HepG2 (cell line): ENCODE results near the gene SPRED3. TPM values are rescaled to one million over a fixed set of nuclear protein-coding genes. Genes with fewer than 3 reads are reported as not detected.
A peak's percentile ranks its signal among the peaks of the same experiment; 100 is the strongest.

Experiments used
- ATF7-NPFF ChIP-seq: sonication (generic); formaldehyde crosslinking; IDR thresholded peaks from 2 replicates; pipeline ENCODE4 v1.8.1; 2023; ENCODE audit warnings: mild to moderate bottlenecking, low read depth, missing genetic modification reagents, moderate library complexity
- CSRNP1 ChIP-seq: sonication (generic); formaldehyde crosslinking; IDR thresholded peaks from 2 replicates; pipeline ENCODE4 v1.8.1; 2023; ENCODE audit warnings: mild to moderate bottlenecking, missing genetic modification reagents
- GATAD1 ChIP-seq: IDR thresholded peaks from 2 replicates; pipeline ENCODE4 v1.6.1; 2016; ENCODE audit warnings: missing genetic modification reagents, missing compliant biosample characterization
- GZF1 ChIP-seq: sonication (generic); formaldehyde crosslinking; IDR thresholded peaks from 2 replicates; pipeline ENCODE4 v1.5.1; 2020; ENCODE audit warnings: mild to moderate bottlenecking, missing genetic modification reagents
- IRF2 ChIP-seq: IDR thresholded peaks from 2 replicates; pipeline ENCODE4 v1.6.1; 2018; ENCODE audit warnings: missing genetic modification reagents, missing compliant biosample characterization
- JUNB ChIP-seq: sonication (generic); formaldehyde crosslinking; IDR thresholded peaks from 2 replicates; pipeline ENCODE4 v1.8.0; 2022; ENCODE audit warnings: missing genetic modification reagents, mild to moderate bottlenecking, borderline replicate concordance
- KLF9 ChIP-seq: IDR thresholded peaks from 2 replicates; pipeline ENCODE4 v1.6.1; 2016; ENCODE audit warnings: low read depth
- MED8 ChIP-seq: sonication (generic); formaldehyde crosslinking; IDR thresholded peaks from 2 replicates; pipeline ENCODE4 v1.8.1; 2023; ENCODE audit warnings: mild to moderate bottlenecking, missing genetic modification reagents; ENCODE audit not compliant: insufficient replicate concordance
- MTA1 ChIP-seq: sonication (generic); formaldehyde crosslinking; IDR thresholded peaks from 2 replicates; pipeline ENCODE4 v1.4.0; 2020; ENCODE audit warnings: missing genetic modification reagents, mild to moderate bottlenecking, borderline replicate concordance
- RARG ChIP-seq: sonication (generic); formaldehyde crosslinking; IDR thresholded peaks from 2 replicates; pipeline ENCODE4 v1.4.0; 2020; ENCODE audit warnings: low read depth, mild to moderate bottlenecking, missing genetic modification reagents
- SKI ChIP-seq: fragments of 450-650 bp; IDR thresholded peaks from one replicate; pipeline ENCODE4 v1.6.1; 2018; ENCODE audit warnings: mild to moderate bottlenecking; ENCODE audit not compliant: partially characterized antibody
- SMAD3 ChIP-seq: sonication (generic); formaldehyde crosslinking; IDR thresholded peaks from 2 replicates; pipeline ENCODE4 v1.4.0; 2020; ENCODE audit warnings: missing genetic modification reagents
- THRA ChIP-seq: sonication (generic); formaldehyde crosslinking; IDR thresholded peaks from 2 replicates; pipeline ENCODE4 v1.4.0; 2020; ENCODE audit warnings: missing genetic modification reagents, borderline replicate concordance
- ZNF513 ChIP-seq: sonication (generic); formaldehyde crosslinking; conservative IDR thresholded peaks from 2 replicates; pipeline ENCODE4 v1.5.0; 2020; ENCODE audit warnings: missing genetic modification reagents
- ZNF562 ChIP-seq: sonication (generic); formaldehyde crosslinking; IDR thresholded peaks from 2 replicates; pipeline ENCODE4 v1.8.0; 2022; ENCODE audit warnings: missing genetic modification reagents, borderline replicate concordance
- ZNF574 ChIP-seq: sonication (generic); formaldehyde crosslinking; IDR thresholded peaks from 2 replicates; pipeline ENCODE4 v1.4.0; 2020; ENCODE audit warnings: missing genetic modification reagents
- ZNF839 ChIP-seq: sonication (generic); formaldehyde crosslinking; IDR thresholded peaks from 2 replicates; pipeline ENCODE4 v1.4.0; 2020; ENCODE audit warnings: missing genetic modification reagents, mild to moderate bottlenecking, borderline replicate concordance
- ZNF878 ChIP-seq: sonication (generic); formaldehyde crosslinking; IDR thresholded peaks from 2 replicates; pipeline ENCODE4 v1.8.1; 2023; ENCODE audit warnings: mild to moderate bottlenecking, missing genetic modification reagents, moderate library complexity
- polyA plus RNA-seq, 8 experiments: library from polyadenylated mRNA; depleted of rRNA in 3 of 8; stranded (reverse) in 7 of 8; unstranded in 1 of 8; fragments of >200 nt; fragmentation: Illumina TruSeq in 4 of 8; extraction: Trizol in 4 of 8; gene quantifications; 2 replicates each; pipeline versions ENCODE4 v1.2.1 to v1.2.3, GENCODE V29; 2011 to 2016; ENCODE audit warnings: low read depth in 4 of 8, missing spikeins in 1 of 8, mixed read lengths in 1 of 8; ENCODE audit not compliant: insufficient read depth in 1 of 8
- total RNA-seq, 5 experiments: library from RNA; depleted of rRNA; stranded (reverse); fragments of >200 nt; fragmentation: Illumina TruSeq; extraction: Trizol; gene quantifications; 2 replicates each; pipeline ENCODE4 v1.2.3, GENCODE V29; 2016; ENCODE audit warnings: low read depth in 1 of 5
- TF ChIP-seq, protein P1 (sequence below), 2 experiments: sonication (generic) in 1 of 2; formaldehyde crosslinking in 1 of 2; IDR thresholded peaks; 2 replicates each; pipeline versions ENCODE4 v1.4.0 to v1.6.1; 2018 to 2020; ENCODE audit warnings: missing genetic modification reagents in 2 of 2, borderline replicate concordance in 1 of 2, low read depth in 1 of 2, mild to moderate bottlenecking in 1 of 2, missing biosample characterization in 1 of 2

SPRED3 gene
- total and polyA plus RNA-seq, 2 of the 13 experiments (the other 11 are each of a cell fraction or from before 2014, with no cell fraction given): 0.15 to 0.17 TPM

- TF ChIP-seq RARG (CRISPR knock-in tag) (0 out of 2 replicates have a peak, but pooled peaks have one; percentile 47), MED8 (CRISPR knock-in tag) (peak; percentile 65), SKI (no peak), IRF2 (CRISPR knock-in tag) (0 out of 2 replicates have a peak, but pooled peaks have one; percentile 65), ZNF513 (no peak), CSRNP1 (CRISPR knock-in tag) (peak; percentile 94), GATAD1 (CRISPR knock-in tag) (peak; percentile 87), SMAD3 (peak; percentile 25; the same call in 1 of the 2 replicates), ATF7-NPFF (CRISPR knock-in tag) (peak; percentile 76; the same call in 1 of the 2 replicates), ZNF562 (CRISPR knock-in tag) (no peak), KLF9 (CRISPR knock-in tag) (0 out of 2 replicates have a peak, but pooled peaks have one; percentile 32), ZNF878 (CRISPR knock-in tag) (no peak), ZNF574 (CRISPR knock-in tag) (peak; percentile 85), JUNB (no peak), MTA1 (peak; percentile 65; the same call in 1 of the 2 replicates), THRA (CRISPR knock-in tag) (peak; percentile 27; the same call in 1 of the 2 replicates), GZF1 (CRISPR knock-in tag) (peak; percentile 83), ZNF839 (CRISPR knock-in tag) (0 out of 2 replicates have a peak, but pooled peaks have one; percentile 25)
- TF ChIP-seq, protein P1, sequence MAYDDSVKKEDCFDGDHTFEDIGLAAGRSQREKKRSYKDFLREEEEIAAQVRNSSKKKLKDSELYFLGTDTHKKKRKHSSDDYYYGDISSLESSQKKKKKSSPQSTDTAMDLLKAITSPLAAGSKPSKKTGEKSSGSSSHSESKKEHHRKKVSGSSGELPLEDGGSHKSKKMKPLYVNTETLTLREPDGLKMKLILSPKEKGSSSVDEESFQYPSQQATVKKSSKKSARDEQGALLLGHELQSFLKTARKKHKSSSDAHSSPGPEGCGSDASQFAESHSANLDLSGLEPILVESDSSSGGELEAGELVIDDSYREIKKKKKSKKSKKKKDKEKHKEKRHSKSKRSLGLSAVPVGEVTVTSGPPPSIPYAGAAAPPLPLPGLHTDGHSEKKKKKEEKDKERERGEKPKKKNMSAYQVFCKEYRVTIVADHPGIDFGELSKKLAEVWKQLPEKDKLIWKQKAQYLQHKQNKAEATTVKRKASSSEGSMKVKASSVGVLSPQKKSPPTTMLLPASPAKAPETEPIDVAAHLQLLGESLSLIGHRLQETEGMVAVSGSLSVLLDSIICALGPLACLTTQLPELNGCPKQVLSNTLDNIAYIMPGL (CRISPR knock-in tag; IDR thresholded peaks at IDR 0.05; ENCODE audit: borderline replicate concordance in 1 of 2, low read depth in 1 of 2): peak; percentile 80 to 95; a peak in 3 of 4 replicates
Observed at GRCh38 chr19:38374332-38375097, 14.0 kb upstream of the SPRED3 start, which contains the start of gene PSMD8 (continued).
